B cell (primary cell): ENCODE measurements around the gene IGSF22. TPM values are rescaled to one million over a fixed set of nuclear protein-coding genes. Genes with fewer than 3 reads are reported as not detected.
A peak's percentile ranks its signal among the peaks of the same experiment; 100 is the strongest.

Experiments used
- ATAC-seq: fragments of 200-7000 bp; cut with Tn5 transposase; one replicate; pipeline ENCODE4 v1.10.0; 2021; ENCODE audit warnings: low read depth, mild to moderate bottlenecking, moderate number of reproducible peaks, moderate library complexity
- CTCF ChIA-PET: fragments of 350-600 bp; sonication (Branson Sonifier 250); formaldehyde crosslinking; loops from one replicate; lab custom pipeline; 2021; ENCODE audit warnings: antibody characterized with exemption, inconsistent platforms; lab: Charles Lee
- POLR2A ChIA-PET: fragments of 350-600 bp; sonication (Branson Sonifier 250); formaldehyde crosslinking; loops from one replicate; lab custom pipeline; 2021; ENCODE audit warnings: antibody characterized with exemption; lab: Charles Lee
- DNase-seq: peaks from one replicate; pipeline ENCODE4 v3.0.0; 2013
- H2AFZ ChIP-seq: 2 replicates; pipeline ENCODE4 v1.6.1; 2012; ENCODE audit warnings: mild to moderate bottlenecking, low read depth, low read length; ENCODE audit not compliant: insufficient read depth, poor library complexity, severe bottlenecking
- H3K27ac ChIP-seq, 2 donors: 1 replicate in 1 of 2; 2 replicates in 1 of 2; pipeline ENCODE4 v1.5.1; 2012 to 2013; ENCODE audit warnings: low read length in 2 of 2, mild to moderate bottlenecking in 2 of 2, moderate library complexity in 1 of 2
- H3K27me3 ChIP-seq, 4 experiments: fragments of 200-600 bp in 1 of 4; sonication (generic) in 1 of 4; replicated peaks in 1 of 4; 1 replicate in 2 of 4; 2 replicates in 2 of 4; pipeline versions ENCODE4 v1.6.1 to v1.7.0; 2013 to 2016; ENCODE audit warnings: low read length in 3 of 4, mild to moderate bottlenecking in 2 of 4, mixed read lengths in 1 of 4, moderate library complexity in 1 of 4; ENCODE audit not compliant: insufficient read depth in 4 of 4, control insufficient read depth in 3 of 4; ENCODE audit errors: control extremely low read depth in 1 of 4
- H3K36me3 ChIP-seq, 2 experiments: replicated peaks in 1 of 2; 1 replicate in 1 of 2; 2 replicates in 1 of 2; pipeline versions ENCODE4 v1.6.1 to v1.7.1; 2013; ENCODE audit warnings: low read length in 1 of 2; ENCODE audit not compliant: insufficient read depth in 2 of 2, control insufficient read depth in 1 of 2; ENCODE audit errors: control extremely low read depth in 1 of 2, extremely low read depth in 1 of 2
- H3K4me1 ChIP-seq, 2 donors: fragments of 200-600 bp in 1 of 2; sonication (generic) in 1 of 2; 1 replicate in 1 of 2; 2 replicates in 1 of 2; pipeline versions ENCODE4 v1.5.1 to v1.6.1; 2013 to 2017; ENCODE audit warnings: low read length in 2 of 2; ENCODE audit not compliant: control insufficient read depth in 2 of 2, insufficient read depth in 2 of 2
- H3K4me2 ChIP-seq: replicated peaks from 2 replicates; pipeline ENCODE3; 2012; ENCODE audit warnings: mild to moderate bottlenecking, low read depth, low read length; ENCODE audit not compliant: poor library complexity, severe bottlenecking
- H3K4me3 ChIP-seq, 5 experiments: fragments of 200-600 bp in 1 of 5; sonication (generic) in 1 of 5; 1 replicate in 3 of 5; 2 replicates in 2 of 5; pipeline versions ENCODE4 v1.5.1 to v1.7.0; 2011 to 2016; ENCODE audit warnings: low read length in 4 of 5, mild to moderate bottlenecking in 4 of 5, low read depth in 2 of 5, control low read depth in 1 of 5, moderate library complexity in 1 of 5; ENCODE audit not compliant: insufficient read depth in 1 of 5; ENCODE audit errors: control extremely low read depth in 1 of 5, extremely low read depth in 1 of 5
- H3K79me2 ChIP-seq: fragments of 200-600 bp; sonication (generic); one replicate; pipeline ENCODE4 v1.6.0; 2016; ENCODE audit warnings: low read length; ENCODE audit not compliant: control insufficient read depth, insufficient read depth
- H3K9ac ChIP-seq: fragments of 200-600 bp; sonication (generic); 2 replicates; pipeline ENCODE4 v1.6.1; 2017; ENCODE audit warnings: mild to moderate bottlenecking, low read length, moderate library complexity
- H3K9me3 ChIP-seq, 3 donors: one replicate each; pipeline versions ENCODE4 v1.6.1 to v1.7.1; 2013; ENCODE audit warnings: low read length in 2 of 3; ENCODE audit not compliant: control insufficient read depth in 2 of 3, insufficient read depth in 1 of 3; ENCODE audit errors: control extremely low read depth in 1 of 3
- H4K20me1 ChIP-seq: 2 replicates; pipeline ENCODE4 v1.6.0; 2012; ENCODE audit warnings: mild to moderate bottlenecking, low read length; ENCODE audit not compliant: insufficient read depth, control insufficient read depth, poor library complexity, severe bottlenecking
- H3K27ac Mint-ChIP-seq: one replicate; pipeline ENCODE4 v1.8.0; 2021; ENCODE audit warnings: mixed read lengths
- H3K27me3 Mint-ChIP-seq: one replicate; pipeline ENCODE4 v1.8.0; 2021; ENCODE audit warnings: mixed read lengths
- H3K4me1 Mint-ChIP-seq: one replicate; pipeline ENCODE4 v1.8.0; 2021; ENCODE audit warnings: mixed read lengths
- H3K4me3 Mint-ChIP-seq: one replicate; pipeline ENCODE4 v1.8.0; 2021; ENCODE audit warnings: mixed read lengths
- H3K9me3 Mint-ChIP-seq: one replicate; pipeline ENCODE4 v1.8.0; 2022; ENCODE audit warnings: mixed read lengths; ENCODE audit not compliant: insufficient read depth
- EZH2 ChIP-seq: IDR thresholded peaks from 2 replicates; pipeline ENCODE4 v1.6.1; 2012; ENCODE audit warnings: borderline replicate concordance, low read depth, mild to moderate bottlenecking, moderate library complexity, low read length; ENCODE audit not compliant: insufficient read depth, poor library complexity, severe bottlenecking
- whole genome bisulfite sequencing: methylation state at CpG from one replicate; pipeline ENCODE4 v1.1.5; 2013; ENCODE audit warnings: missing lambda C conversion rate; ENCODE audit not compliant: insufficient coverage; 5-methylcytosine and 5-hydroxymethylcytosine counted together
- intact Hi-C: fragments of 100-400 bp; cut with micrococcal nuclease; formaldehyde crosslinking; loops from one replicate; pipeline ENCODE4 v1.10.0; 2022
- polyA plus RNA-seq: library from polyadenylated mRNA; depleted of rRNA; stranded (reverse); fragments of >200 nt; gene quantifications from 2 replicates; pipeline ENCODE4 v1.2.3, GENCODE V29; 2012
- total RNA-seq, 2 donors: library from RNA; stranded (reverse); fragments of 120-200 nt in 1 of 2; gene quantifications; 1 replicate in 1 of 2; 2 replicates in 1 of 2; pipeline versions ENCODE4 v1.2.3 to v1.2.4, GENCODE V29; 2013 to 2022
- TF ChIP-seq, protein P1 (sequence below): fragments of 200-600 bp; IDR thresholded peaks from one replicate; pipeline ENCODE4 v1.8.0; 2022; ENCODE audit warnings: antibody characterized with exemption, mild to moderate bottlenecking

The IGSF22 gene
- total and polyA plus RNA-seq, 2 donors (not counting 1 experiment from before 2014, with no cell fraction given), result 0.91 to 2.6 TPM

DNA sequence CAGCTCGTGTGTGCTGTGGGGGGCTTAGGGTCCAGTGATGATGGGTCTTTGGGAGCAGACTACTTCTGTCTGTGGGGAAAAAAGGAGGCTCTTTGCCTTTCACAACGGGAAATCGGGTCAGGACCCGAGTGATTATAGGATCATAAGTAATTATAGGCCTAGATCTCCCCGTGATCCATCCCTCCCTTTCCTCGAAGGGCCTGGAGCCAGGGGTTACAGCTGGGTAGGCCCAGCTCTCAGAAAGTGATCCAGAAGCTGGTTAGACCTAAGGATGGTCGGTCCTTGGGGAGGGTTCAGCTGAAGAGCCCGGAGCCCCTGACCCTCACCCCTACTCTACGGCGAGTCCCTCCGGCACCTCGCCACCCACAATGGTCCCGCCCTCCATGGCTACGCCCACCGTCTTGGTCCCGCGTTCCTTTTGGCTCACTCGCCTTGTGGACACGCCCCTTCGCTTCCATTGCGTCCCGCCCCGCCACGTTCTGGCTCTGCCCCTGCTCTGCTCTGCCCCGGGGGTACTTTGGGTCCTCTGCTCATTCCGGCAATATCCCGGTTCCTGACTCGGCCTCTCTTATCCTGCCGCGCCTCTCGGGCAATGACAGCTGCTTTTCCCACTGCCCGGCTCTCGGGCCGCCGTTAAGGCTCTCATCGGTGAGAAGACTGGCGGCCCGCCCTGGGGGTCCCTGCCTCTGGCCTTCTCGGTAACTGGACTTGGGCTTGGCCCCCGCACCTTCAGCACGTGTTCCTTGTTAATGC, 5.0 kb downstream of the IGSF22 start:
- TF ChIP-seq, protein P1, sequence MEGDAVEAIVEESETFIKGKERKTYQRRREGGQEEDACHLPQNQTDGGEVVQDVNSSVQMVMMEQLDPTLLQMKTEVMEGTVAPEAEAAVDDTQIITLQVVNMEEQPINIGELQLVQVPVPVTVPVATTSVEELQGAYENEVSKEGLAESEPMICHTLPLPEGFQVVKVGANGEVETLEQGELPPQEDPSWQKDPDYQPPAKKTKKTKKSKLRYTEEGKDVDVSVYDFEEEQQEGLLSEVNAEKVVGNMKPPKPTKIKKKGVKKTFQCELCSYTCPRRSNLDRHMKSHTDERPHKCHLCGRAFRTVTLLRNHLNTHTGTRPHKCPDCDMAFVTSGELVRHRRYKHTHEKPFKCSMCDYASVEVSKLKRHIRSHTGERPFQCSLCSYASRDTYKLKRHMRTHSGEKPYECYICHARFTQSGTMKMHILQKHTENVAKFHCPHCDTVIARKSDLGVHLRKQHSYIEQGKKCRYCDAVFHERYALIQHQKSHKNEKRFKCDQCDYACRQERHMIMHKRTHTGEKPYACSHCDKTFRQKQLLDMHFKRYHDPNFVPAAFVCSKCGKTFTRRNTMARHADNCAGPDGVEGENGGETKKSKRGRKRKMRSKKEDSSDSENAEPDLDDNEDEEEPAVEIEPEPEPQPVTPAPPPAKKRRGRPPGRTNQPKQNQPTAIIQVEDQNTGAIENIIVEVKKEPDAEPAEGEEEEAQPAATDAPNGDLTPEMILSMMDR, result no peak
- TF ChIP-seq EZH2, result no peak
- Histone ChIP-seq H2AFZ (peak overlapping the region; percentile 99), H3K9ac (peak overlapping the region; percentile 88), H3K27ac (peak overlapping the region in 1 of 2 donors; percentile 11), H4K20me1 (no peaks in the 10 kb centered on the region), H3K9me3 (no peaks in the 10 kb centered on the region), H3K4me2 (peak overlapping the region; percentile 99), H3K79me2 (no peaks in the 10 kb centered on the region), H3K27me3 (no peaks in the 10 kb centered on the region), H3K4me3 (peak overlapping the region; percentile 24 to 80 (median 69)), H3K36me3 (no peaks in the 10 kb centered on the region), H3K4me1 (peaks cover 9 to 17% of the 10 kb centered on the region in 2 donors)
- ChIA-PET POLR2A (interaction anchor here (0.9 kb wide), 2 partner anchors 87 to 195 kb away, joined by 3 to 4 read pairs; partner anchors contain the start of genes SPTY2D1 and TSG101), CTCF (interaction anchor here (1.0 to 5.7 kb wide), 14 partner anchors 8 to 615 kb away, joined by 3 to 59 read pairs (median 6); partner anchors contain the start of genes SAAL1, SPTY2D1 and TMEM86A)
- ATAC-seq (peak; percentile 90), DNase-seq (peak; percentile 81)
- Mint-ChIP-seq H3K4me1 (peaks cover 9% of the 10 kb centered on the region), H3K27me3 (peaks cover 6% of the 10 kb centered on the region), H3K4me3 (peak overlapping the region; percentile 92), H3K9me3 (no peaks in the 10 kb centered on the region), H3K27ac (peak overlapping the region; percentile 42)
- intact Hi-C loops, result loop anchor here (1.0 to 10.0 kb wide), 6 partner anchors 11 to 326 kb away; partner anchors contain the start of genes LDHA, SPTY2D1, TMEM86A and TSG101
- 4% methylated on average over 35 of the region's 41 CpGs for WGBS
